Measurements from ENCODE around the gene IQCM.

DNA sequence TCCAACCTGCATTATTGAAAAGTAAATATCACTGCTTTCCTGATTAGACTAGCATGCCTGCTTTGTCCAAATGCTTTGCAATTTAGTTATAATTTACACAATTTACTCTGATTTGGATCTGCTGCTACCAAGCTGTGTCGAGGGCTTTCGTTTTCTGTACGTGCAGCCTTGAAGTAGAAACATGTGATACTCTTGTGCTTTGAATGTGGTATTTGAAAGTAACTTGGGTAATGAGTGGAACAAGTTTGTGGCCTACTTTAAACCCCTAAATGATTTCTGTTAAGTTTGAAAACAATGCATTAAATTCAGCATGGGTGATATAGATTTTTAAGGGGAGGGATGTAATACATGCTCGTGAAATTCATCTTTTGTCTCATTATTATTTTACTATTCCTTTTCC is 240.7 kb downstream of the IQCM start:
- TF ChIP-seq, protein P1, sequence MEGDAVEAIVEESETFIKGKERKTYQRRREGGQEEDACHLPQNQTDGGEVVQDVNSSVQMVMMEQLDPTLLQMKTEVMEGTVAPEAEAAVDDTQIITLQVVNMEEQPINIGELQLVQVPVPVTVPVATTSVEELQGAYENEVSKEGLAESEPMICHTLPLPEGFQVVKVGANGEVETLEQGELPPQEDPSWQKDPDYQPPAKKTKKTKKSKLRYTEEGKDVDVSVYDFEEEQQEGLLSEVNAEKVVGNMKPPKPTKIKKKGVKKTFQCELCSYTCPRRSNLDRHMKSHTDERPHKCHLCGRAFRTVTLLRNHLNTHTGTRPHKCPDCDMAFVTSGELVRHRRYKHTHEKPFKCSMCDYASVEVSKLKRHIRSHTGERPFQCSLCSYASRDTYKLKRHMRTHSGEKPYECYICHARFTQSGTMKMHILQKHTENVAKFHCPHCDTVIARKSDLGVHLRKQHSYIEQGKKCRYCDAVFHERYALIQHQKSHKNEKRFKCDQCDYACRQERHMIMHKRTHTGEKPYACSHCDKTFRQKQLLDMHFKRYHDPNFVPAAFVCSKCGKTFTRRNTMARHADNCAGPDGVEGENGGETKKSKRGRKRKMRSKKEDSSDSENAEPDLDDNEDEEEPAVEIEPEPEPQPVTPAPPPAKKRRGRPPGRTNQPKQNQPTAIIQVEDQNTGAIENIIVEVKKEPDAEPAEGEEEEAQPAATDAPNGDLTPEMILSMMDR (conservative IDR thresholded peaks at IDR 0.05; ENCODE audit: low read depth, low read length) = no peak
- TF ChIP-seq EZH2phosphoT487 (IDR thresholded peaks at IDR 0.05; ENCODE audit: borderline replicate concordance, low read length) = no peak

All from PC-3 (cell line).